Measurements from ENCODE around the gene CREBRF.
"Not testable (repeated sequence)": the region's sequence is repeated elsewhere in the genome, so short reads cannot be mapped to it uniquely, and the experiment has no call there.

CREBRF gene

GRCh38 chr5:173039964-173040363, 16.2 kb upstream of the CREBRF start:
- DNase-seq = no peak

GRCh38 chr5:173041881-173042762, 14.0 kb upstream of the CREBRF start:
- DNase-seq = no peak

GRCh38 chr5:173042763-173043107, 13.4 kb upstream of the CREBRF start:
- no peak for DNase-seq

GRCh38 chr5:173045474-173045873, 10.7 kb upstream of the CREBRF start:
- DNase-seq = no peak

GRCh38 chr5:173047096-173047837, 8.9 kb upstream of the CREBRF start:
- DNase-seq = not testable (repeated sequence)

- no peak for DNase-seq
Measured at GRCh38 chr5:173047838-173048105, 8.4 kb upstream of the CREBRF start.

GRCh38 chr5:173050791-173051190, 5.4 kb upstream of the CREBRF start:
- no peak for DNase-seq

- DNase-seq = no peak
Measured at GRCh38 chr5:173051746-173052145, 4.4 kb upstream of the CREBRF start.

GRCh38 chr5:173053041-173053440, 3.1 kb upstream of the CREBRF start:
- no peak for DNase-seq

GRCh38 chr5:173055042-173055721, 970 bp upstream of the CREBRF start:
- DNase-seq = no peak

- no peak for DNase-seq
Measured at GRCh38 chr5:173055722-173055982, 500 bp upstream of the CREBRF start.

- peak; percentile 79 for DNase-seq
Measured at GRCh38 chr5:173056783-173057061, 570 bp downstream of the CREBRF start.

- DNase-seq = peak; percentile 99
Measured at GRCh38 chr5:173057062-173057924, 1.1 kb downstream of the CREBRF start.

- no peak for DNase-seq
Measured at GRCh38 chr5:173062141-173062540, 6.0 kb downstream of the CREBRF start.

GRCh38 chr5:173065155-173065554, 9.0 kb downstream of the CREBRF start:
- DNase-seq = no peak

- no peak for DNase-seq
Measured at GRCh38 chr5:173069671-173070070, 13.5 kb downstream of the CREBRF start.

- no peak for DNase-seq
Measured at GRCh38 chr5:173075137-173075843, 19.1 kb downstream of the CREBRF start.

GRCh38 chr5:173075970-173076369, 19.8 kb downstream of the CREBRF start:
- DNase-seq = no peak

GRCh38 chr5:173076471-173076870, 20.3 kb downstream of the CREBRF start:
- not testable (repeated sequence) for DNase-seq

- no peak for DNase-seq
Measured at GRCh38 chr5:173078878-173079277, 22.7 kb downstream of the CREBRF start.

GRCh38 chr5:173089581-173089980, 33.4 kb downstream of the CREBRF start:
- DNase-seq = no peak

- no peak for DNase-seq
Measured at GRCh38 chr5:173090639-173091038, 34.5 kb downstream of the CREBRF start.

- DNase-seq = no peak
Measured at GRCh38 chr5:173091981-173092380, 35.8 kb downstream of the CREBRF start.

Data from stimulated activated CD4-positive, alpha-beta T cell treated with anti-CD3 and anti-CD28 coated beads, Interleukin-12 subunit alpha, Interleukin-12 subunit beta, amount 100 ng/mL, for 4 hours (primary cell).